Measurements from ENCODE around the gene IQGAP2. TPM values are rescaled to one million over a fixed set of nuclear protein-coding genes. Genes with fewer than 3 reads are reported as not detected.

IQGAP2 gene
- total RNA-seq, 1 donor from 2014 or later: 110 TPM

DNA sequence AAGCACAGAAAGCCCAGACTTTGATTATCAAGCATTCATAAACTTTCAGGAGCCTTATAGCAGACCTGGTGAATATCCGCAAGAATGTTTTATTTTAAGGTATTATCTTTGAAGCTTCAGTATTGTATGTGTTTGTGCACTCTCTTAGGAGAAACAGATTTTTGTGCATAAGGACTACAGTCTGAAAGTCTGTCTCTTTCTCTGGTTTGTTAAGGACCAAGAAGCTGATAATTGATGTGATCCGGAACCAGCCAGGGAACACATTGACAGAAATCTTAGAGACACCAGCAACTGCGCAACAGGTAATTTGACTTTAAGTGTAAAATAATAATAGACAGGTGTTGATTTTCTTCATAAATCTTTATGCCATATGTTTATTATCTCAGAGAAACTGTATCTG lies 290.1 kb downstream of the IQGAP2 start:
- DNase-seq (ENCODE audit: low spot score) (no peak), ATAC-seq (no peak)

DNA sequence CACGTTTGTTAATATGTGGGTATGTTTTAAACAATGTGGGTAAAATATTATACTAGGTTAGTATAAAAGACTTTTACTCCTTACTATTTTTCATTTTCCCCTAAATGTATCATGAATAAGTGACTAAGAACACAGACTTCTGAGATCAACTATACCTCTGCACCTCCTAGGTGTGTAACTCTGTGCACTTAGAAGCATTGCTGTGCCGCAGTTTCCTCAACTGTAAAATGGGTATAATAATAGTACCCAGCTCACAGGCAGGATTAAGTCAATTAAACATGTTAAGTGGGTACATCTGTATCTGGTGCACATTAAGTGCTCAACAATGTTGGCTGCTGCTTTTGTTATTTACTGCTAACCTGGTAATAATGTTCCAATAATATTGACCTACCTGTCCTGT lies 291.2 kb downstream of the IQGAP2 start:
- no peak for DNase-seq (ENCODE audit: low spot score)
- no peak for ATAC-seq

- ATAC-seq (no peak), DNase-seq (ENCODE audit: low spot score) (no peak)
These were observed 292.3 kb downstream of the IQGAP2 start for GRCh38 chr5:76695346-76695745.

GRCh38 chr5:76696251-76696650 lies 293.2 kb downstream of the IQGAP2 start:
- ATAC-seq (no peak), DNase-seq (ENCODE audit: low spot score) (no peak)

DNA sequence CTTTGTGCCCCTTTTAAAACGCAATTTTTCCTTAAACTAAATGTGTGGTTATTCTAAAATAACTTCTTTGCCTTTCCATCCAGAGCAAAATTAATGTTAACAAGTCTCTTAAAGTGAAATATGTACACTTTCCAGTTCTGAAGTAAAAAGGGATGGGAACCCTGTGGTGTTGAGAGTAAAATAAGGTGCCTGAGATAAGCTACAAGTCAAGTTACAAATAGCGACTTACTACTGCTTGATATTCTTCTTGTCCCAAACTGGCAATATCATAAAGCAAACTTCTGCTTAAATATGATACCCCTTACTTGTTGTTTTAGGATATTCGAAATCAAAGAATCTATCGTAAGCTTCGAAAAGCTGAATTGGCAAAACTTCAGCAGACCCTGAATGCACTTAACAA lies 294.6 kb downstream of the IQGAP2 start:
- no peak for ATAC-seq
- no peak for DNase-seq (ENCODE audit: low spot score)

GRCh38 chr5:76700571-76700970 lies 297.5 kb downstream of the IQGAP2 start:
- ATAC-seq: no peak

GRCh38 chr5:76701298-76701697 lies 298.2 kb downstream of the IQGAP2 start:
- peak; percentile 95 for ATAC-seq

More at GRCh38 chr5:76700571-76700970, 297.5 kb downstream of the IQGAP2 start:
- no peak for DNase-seq (ENCODE audit: low spot score)

GRCh38 chr5:76703707-76704106 lies 300.6 kb downstream of the IQGAP2 start:
- DNase-seq (ENCODE audit: low spot score) (no peak), ATAC-seq (no peak)

More at GRCh38 chr5:76701298-76701697, 298.2 kb downstream of the IQGAP2 start:
- DNase-seq (ENCODE audit: low spot score): peak; percentile 87

DNA sequence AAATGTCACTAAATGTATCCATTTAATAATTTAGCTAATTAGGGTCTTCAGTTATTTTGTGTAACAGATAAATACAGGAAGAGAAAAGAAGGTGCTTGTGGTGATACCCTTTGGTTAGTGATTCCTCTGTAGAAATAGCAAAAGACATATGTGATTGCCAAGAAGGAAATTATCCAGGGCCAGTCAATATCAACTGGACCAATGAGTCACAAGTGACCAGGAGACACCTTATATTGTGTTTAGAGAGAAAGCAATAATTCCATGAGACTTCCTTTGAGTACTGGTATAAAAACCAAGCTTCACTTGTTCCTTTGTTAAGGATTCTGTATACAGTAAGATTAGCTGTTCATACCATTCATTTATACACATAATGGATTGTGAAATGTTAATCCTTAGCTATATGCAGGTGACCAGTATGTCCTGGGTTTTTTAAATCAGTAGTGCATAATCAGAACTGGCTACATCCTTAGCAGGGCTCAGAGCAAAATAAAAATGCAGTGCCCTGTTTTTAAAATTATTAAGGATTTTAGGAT lies 301.1 kb downstream of the IQGAP2 start:
- DNase-seq (ENCODE audit: low spot score) (no peak), ATAC-seq (no peak)

DNA sequence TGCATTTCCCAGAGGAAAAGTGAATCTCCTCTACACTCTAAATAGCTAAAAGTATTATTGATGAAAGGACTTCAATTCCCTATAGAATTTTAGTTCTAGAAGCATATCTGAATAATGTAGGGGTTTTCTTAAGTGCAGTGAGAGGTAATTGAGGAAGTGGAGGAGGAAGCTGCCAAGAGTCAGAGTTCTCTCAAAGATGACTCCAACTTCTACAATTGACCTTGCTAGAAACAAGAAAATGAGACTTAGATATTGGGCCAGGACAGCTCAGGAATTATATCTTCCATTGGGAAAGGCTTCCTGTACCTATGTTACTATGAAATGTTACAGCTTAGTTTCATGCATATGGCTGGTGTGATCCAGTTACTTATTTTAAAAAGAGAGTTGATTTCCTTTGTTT lies 302.5 kb downstream of the IQGAP2 start:
- ATAC-seq: no peak
- DNase-seq (ENCODE audit: low spot score): no peak

GRCh38 chr5:76709762-76710161 lies 306.7 kb downstream of the IQGAP2 start:
- no peak for ATAC-seq
- no peak for DNase-seq (ENCODE audit: low spot score)

DNA sequence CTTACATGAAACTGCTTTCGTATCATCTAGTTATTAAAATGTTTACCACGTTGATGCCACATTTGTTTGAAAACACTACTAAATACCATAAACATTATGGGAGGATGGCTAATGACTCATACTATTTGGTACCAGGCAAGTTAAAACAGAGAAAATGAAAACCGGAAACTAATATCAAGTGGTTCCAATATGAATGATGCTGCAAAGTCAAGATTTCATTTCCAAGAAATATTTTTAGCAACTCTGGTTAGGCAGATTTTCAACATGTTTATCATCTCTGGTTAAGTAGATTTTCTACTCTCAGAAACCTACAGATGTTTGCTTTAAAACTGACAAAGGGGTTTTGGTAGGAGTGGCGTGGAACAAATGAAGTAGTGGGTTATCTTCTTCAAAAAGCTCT lies 307.9 kb downstream of the IQGAP2 start:
- no peak for ATAC-seq
- no peak for DNase-seq (ENCODE audit: low spot score)

- DNase-seq (ENCODE audit: low spot score): no peak
- ATAC-seq: peak; percentile 54
These were observed 311.8 kb downstream of the IQGAP2 start for GRCh38 chr5:76714751-76715485.

- no peak for DNase-seq (ENCODE audit: low spot score)
These were observed 312.3 kb downstream of the IQGAP2 start for GRCh38 chr5:76715486-76715735.

DNA sequence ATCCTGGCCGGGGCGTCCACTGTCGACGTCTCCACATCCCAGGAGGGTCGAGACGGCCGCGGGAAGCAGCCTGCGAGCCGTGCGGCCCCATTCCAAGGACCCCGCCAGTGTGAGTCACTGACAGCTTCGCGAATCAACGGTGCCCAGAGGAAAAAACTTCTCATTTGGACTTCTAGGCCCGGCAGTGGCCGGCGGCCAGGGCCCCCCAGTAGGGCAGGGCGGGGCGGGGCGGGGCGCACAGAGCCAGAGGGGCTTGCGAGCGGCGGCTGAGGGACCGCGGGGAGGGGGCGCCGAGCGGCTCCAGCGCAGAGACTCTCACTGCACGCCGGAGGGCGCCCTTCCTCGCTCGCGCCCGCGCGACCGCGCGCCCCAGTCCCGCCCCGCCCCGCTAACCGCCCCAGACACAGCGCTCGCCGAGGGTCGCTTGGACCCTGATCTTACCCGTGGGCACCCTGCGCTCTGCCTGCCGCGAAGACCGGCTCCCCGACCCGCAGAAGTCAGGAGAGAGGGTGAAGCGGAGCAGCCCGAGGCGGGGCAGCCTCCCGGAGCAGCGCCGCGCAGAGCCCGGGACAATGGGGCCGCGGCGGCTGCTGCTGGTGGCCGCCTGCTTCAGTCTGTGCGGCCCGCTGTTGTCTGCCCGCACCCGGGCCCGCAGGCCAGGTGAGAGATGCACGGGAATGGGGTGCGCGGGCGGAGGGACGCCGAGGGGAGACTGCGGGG lies 312.8 kb downstream of the IQGAP2 start, which contains the start of gene F2R:
Gene F2R (plus strand): TSS at position 391 of the 720 bp plus-strand sequence. CDS start 182 bp downstream, at position 573.
- DNase-seq (ENCODE audit: low spot score): peak; percentile 56
- ATAC-seq: peak; percentile 87

More at GRCh38 chr5:76715486-76715735, 312.3 kb downstream of the IQGAP2 start:
- ATAC-seq: peak; percentile 62

DNA sequence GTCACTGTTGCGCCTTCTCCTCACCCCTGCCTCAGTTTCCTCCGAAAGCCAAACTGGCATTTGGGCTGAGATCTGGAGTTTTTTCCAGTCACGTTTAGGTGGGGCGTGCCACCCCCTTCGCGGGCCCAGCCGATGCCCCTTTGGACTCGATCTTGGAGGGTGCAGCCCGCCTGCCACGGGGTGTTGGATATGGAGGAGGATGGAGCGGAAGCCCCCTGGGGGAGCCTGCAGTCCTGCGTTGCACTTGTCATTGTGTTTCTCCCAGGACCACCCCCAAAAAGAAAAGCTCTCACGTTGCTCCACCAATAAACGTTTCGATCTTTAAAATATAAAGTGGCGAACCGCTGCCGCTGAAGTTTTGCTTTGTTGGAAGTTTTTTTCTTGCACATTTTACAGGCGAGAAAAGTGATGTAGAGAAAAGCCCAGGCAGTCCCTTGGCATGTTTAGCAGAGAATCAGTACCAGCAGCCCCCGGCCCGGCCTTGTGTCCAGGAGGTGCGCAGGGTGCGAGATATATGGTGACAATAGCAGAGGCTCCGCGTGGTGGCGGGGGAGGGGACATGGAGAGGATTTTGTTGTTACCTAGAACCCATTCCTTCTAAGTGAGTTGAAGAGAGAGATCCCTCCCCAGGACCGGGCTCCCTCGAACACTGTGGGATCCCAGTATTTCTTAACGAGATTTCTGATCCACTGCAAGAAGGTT lies 313.5 kb downstream of the IQGAP2 start:
- DNase-seq (ENCODE audit: low spot score) (no peak), ATAC-seq (no peak)

- DNase-seq (ENCODE audit: low spot score) (no peak), ATAC-seq (no peak)
These were observed 314.4 kb downstream of the IQGAP2 start for GRCh38 chr5:76717222-76718083.

DNA sequence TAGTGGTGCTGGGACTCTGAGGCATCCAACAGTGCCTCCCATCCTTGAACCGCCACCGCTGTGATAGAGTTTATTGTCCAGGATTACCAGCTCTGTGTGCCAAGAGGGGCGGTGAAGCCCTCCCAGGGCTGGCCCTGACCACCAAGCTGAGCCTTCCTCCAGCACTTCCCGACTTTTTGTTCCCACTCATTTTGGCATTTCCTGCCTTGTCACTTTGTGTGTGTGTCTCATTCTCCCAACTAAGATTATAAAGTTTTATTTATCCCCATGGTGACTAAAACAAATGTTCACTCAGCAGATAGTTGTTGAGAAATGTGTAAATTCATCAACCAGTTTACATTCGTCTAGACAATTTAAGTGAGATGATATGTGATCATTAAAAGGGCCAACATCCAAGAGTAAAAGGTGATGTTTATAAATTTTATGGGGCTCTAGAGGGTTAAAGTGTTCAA lies 315.3 kb downstream of the IQGAP2 start:
- ATAC-seq (no peak), DNase-seq (ENCODE audit: low spot score) (no peak)

DNA sequence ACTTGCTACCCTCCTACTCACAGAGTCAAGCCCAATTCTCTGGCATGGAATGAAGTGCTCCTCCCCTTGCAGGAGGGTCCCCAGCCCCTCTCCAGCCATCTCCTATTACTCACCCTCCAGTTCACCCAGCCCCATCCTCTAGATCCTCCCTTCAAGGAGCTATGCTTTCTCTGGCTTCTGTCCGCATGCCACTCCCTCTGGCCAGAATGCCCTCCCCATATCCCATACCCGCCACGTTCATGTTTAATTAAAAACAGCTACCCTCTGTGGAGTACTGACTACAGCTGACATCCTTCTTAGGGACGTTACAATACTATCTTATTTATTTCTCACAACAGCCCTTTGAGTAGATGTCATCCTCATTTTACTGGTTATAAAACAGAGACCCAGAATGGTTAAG lies 315.8 kb downstream of the IQGAP2 start:
- DNase-seq (ENCODE audit: low spot score) (no peak), ATAC-seq (no peak)

GRCh38 chr5:76720988-76721569 lies 318.0 kb downstream of the IQGAP2 start:
- DNase-seq (ENCODE audit: low spot score) (no peak), ATAC-seq (no peak)

All from left lobe of liver (tissue), 2 donors.